Thyroid gland (tissue), 4 donors: ENCODE measurements around the gene GDAP1L1. TPM values are rescaled to one million over a fixed set of nuclear protein-coding genes. Genes with fewer than 3 reads are reported as not detected.

Source experiments
- DNase-seq, 2 donors: peaks; one replicate each; pipeline ENCODE4 v3.0.0-alpha.2; 2019
- H3K27ac ChIP-seq, 3 donors: fragments of 200-600 bp; sonication (generic); 1 replicate in 2 of 3; 2 replicates in 1 of 3; pipeline ENCODE4 v1.5.1; 2016 to 2019; ENCODE audit warnings: mild to moderate bottlenecking in 1 of 3, moderate library complexity in 1 of 3
- H3K27me3 ChIP-seq: fragments of 200-600 bp; sonication (generic); one replicate; pipeline ENCODE4 v1.5.1; 2019
- H3K36me3 ChIP-seq, 2 donors: fragments of 200-600 bp; sonication (generic); one replicate each; pipeline ENCODE4 v1.5.1; 2016 to 2019
- H3K4me1 ChIP-seq, 2 donors: fragments of 200-600 bp; sonication (generic); one replicate each; pipeline ENCODE4 v1.5.1; 2017 to 2019
- H3K4me3 ChIP-seq, 3 donors: fragments of 200-600 bp; sonication (generic); replicated peaks in 1 of 3; 1 replicate in 2 of 3; 2 replicates in 1 of 3; pipeline ENCODE4 v1.5.1; 2016; ENCODE audit warnings: mild to moderate bottlenecking in 1 of 3
- H3K9me3 ChIP-seq: fragments of 200-600 bp; sonication (generic); one replicate; pipeline ENCODE4 v1.5.1; 2017
- POLR2A ChIP-seq, 2 donors: fragments of 450-650 bp; IDR thresholded peaks; one replicate each; pipeline ENCODE4 v1.6.1; 2017; ENCODE audit warnings: antibody characterized with exemption in 2 of 2, mild to moderate bottlenecking in 2 of 2, moderate library complexity in 1 of 2
- WGBS, 2 donors: methylation state at CpG; one replicate each; pipeline ENCODE4 v1.1.5; 2017; 5-methylcytosine and 5-hydroxymethylcytosine counted together
- intact Hi-C: fragments of 100-400 bp; cut with DNase I; formaldehyde crosslinking; loops from one replicate; pipeline ENCODE4 v1.15.1; 2023
- total RNA-seq, 4 donors: library from RNA; depleted of rRNA; stranded (reverse); fragments of >200 nt; gene quantifications; one replicate each; pipeline ENCODE4 v1.2.3, GENCODE V29; 2016
- TF ChIP-seq, protein P1 (sequence below), 6 experiments: fragments of 200-600 bp in 3 of 6; fragments of 450-650 bp in 3 of 6; sonication (generic) in 3 of 6; IDR thresholded peaks; one replicate each; pipeline ENCODE4 v1.5.1; 2016 to 2019; ENCODE audit warnings: antibody characterized with exemption in 6 of 6, mild to moderate bottlenecking in 2 of 6, inconsistent platforms in 1 of 6, moderate library complexity in 1 of 6

Gene GDAP1L1
- total RNA-seq, 4 donors from 2014 or later = 0.29 TPM; not detected in 3

GRCh38 chr20:44222633-44223368 is 24.3 kb upstream of the GDAP1L1 start:
- H3K4me3 ChIP-seq = no peak overlapping the region
- H3K27ac ChIP-seq = no peak overlapping the region
- no peaks in the 10 kb centered on the region for H3K36me3 ChIP-seq
- no peaks in the 10 kb centered on the region for H3K27me3 ChIP-seq
- H3K9me3 ChIP-seq = no peaks in the 10 kb centered on the region
- 57 to 65% methylated on average over 4 to 7 of the region's 7 CpGs for WGBS, 2 donors
- no peak for TF ChIP-seq POLR2A (IDR thresholded peaks at IDR 0.05)
- TF ChIP-seq, protein P1, sequence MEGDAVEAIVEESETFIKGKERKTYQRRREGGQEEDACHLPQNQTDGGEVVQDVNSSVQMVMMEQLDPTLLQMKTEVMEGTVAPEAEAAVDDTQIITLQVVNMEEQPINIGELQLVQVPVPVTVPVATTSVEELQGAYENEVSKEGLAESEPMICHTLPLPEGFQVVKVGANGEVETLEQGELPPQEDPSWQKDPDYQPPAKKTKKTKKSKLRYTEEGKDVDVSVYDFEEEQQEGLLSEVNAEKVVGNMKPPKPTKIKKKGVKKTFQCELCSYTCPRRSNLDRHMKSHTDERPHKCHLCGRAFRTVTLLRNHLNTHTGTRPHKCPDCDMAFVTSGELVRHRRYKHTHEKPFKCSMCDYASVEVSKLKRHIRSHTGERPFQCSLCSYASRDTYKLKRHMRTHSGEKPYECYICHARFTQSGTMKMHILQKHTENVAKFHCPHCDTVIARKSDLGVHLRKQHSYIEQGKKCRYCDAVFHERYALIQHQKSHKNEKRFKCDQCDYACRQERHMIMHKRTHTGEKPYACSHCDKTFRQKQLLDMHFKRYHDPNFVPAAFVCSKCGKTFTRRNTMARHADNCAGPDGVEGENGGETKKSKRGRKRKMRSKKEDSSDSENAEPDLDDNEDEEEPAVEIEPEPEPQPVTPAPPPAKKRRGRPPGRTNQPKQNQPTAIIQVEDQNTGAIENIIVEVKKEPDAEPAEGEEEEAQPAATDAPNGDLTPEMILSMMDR (IDR thresholded peaks at IDR 0.05) = no peak
- H3K4me1 ChIP-seq = no peaks in the 10 kb centered on the region
- intact Hi-C loops = no loop called here
- DNase-seq = no peak

GRCh38 chr20:44223721-44224120 is 23.4 kb upstream of the GDAP1L1 start:
- TF ChIP-seq, protein P1 (IDR thresholded peaks at IDR 0.05) = no peak
- TF ChIP-seq POLR2A (IDR thresholded peaks at IDR 0.05) = no peak
- 82 to 87% methylated on average over 5 of the region's 5 CpGs for WGBS, 2 donors

GRCh38 chr20:44224637-44225036 is 22.5 kb upstream of the GDAP1L1 start:
- 89 to 91% methylated on average over 5 of the region's 5 CpGs for WGBS, 2 donors
- Histone ChIP-seq H3K4me1 (no peaks in the 10 kb centered on the region), H3K27me3 (no peaks in the 10 kb centered on the region), H3K9me3 (no peaks in the 10 kb centered on the region), H3K27ac (no peak overlapping the region), H3K4me3 (no peak overlapping the region), H3K36me3 (no peaks in the 10 kb centered on the region)
- no peak for DNase-seq
- intact Hi-C loops = no loop called here
- TF ChIP-seq, protein P1 (IDR thresholded peaks at IDR 0.05) = no peak
- TF ChIP-seq POLR2A (IDR thresholded peaks at IDR 0.05) = no peak

More at GRCh38 chr20:44223721-44224120, 23.4 kb upstream of the GDAP1L1 start:
- H3K4me3 ChIP-seq = no peak overlapping the region
- H3K4me1 ChIP-seq = no peaks in the 10 kb centered on the region
- no peak for DNase-seq
- H3K9me3 ChIP-seq = no peaks in the 10 kb centered on the region
- intact Hi-C loops = no loop called here
- H3K27ac ChIP-seq = no peak overlapping the region
- no peaks in the 10 kb centered on the region for H3K36me3 ChIP-seq
- H3K27me3 ChIP-seq = no peaks in the 10 kb centered on the region

DNA sequence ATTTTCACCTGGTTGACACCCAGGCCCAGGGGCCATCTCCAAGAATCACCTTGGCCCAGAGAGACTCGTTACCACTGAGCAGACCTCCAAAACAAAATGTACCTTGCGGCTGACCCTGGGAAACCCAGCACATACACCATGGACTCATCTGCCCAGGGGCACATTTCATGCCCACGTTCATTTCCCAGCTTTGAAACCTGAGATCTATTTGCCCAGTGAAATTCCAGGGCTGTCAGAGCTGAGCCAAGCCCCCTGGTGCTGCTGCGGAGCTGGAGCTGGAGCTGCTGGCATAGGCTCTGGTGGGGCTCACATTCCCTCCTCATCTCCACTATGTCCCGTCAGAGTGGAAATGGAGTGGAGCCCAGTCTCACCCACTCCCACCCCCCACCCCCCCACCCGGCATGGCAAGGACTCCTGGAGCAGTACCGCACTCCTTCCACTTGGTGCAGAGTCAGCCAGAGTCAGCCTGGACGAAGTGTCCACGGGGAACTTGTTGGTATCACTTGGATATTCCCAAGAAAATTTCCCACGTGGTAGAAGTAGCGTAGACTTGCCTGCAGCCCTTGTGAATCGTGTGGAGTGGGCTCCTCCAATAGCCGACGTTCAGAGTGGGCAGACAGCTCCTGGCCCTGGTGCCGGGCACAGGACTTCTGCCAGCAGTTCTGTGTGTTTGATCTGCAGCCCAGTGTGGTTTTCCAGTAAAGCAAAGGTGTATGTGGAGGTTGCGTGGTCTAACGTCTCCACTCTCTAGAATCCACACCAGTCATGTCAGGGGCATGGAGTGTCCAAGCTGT is 18.4 kb upstream of the GDAP1L1 start:
- 76 to 78% methylated on average over 11 to 12 of the region's 17 CpGs for WGBS, 2 donors
- Histone ChIP-seq H3K4me1 (no peaks in the 10 kb centered on the region), H3K4me3 (no peak overlapping the region), H3K27me3 (no peaks in the 10 kb centered on the region), H3K36me3 (no peaks in the 10 kb centered on the region), H3K27ac (no peak overlapping the region), H3K9me3 (no peaks in the 10 kb centered on the region)
- no peak for DNase-seq
- TF ChIP-seq, protein P1 (IDR thresholded peaks at IDR 0.05) = no peak
- no peak for TF ChIP-seq POLR2A (IDR thresholded peaks at IDR 0.05)
- intact Hi-C loops = no loop called here

DNA sequence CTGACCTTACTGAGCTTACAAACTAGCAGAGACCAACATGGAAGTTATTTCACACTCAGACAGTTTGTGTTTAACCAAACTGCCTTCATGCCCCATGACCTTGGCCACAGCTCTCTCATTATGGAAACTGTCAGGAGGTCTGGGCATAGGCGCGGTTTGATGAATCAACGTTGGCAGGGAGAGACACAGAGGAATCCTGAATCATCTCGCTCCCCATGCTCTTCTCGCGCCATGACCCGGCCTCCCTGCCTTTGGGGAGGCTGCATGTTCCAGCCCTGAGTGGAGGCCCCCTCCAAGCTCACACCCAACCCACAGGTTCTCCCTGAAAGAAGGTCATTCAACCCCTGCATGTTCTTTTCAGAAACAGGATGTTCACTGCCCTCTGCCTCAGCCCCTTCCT is 15.9 kb upstream of the GDAP1L1 start:
- intact Hi-C loops = no loop called here
- H3K4me1 ChIP-seq = no peaks in the 10 kb centered on the region
- no peaks in the 10 kb centered on the region for H3K36me3 ChIP-seq
- WGBS, 2 donors = 76 to 87% methylated on average over 6 to 7 of the region's 7 CpGs
- no peak overlapping the region for H3K27ac ChIP-seq
- TF ChIP-seq, protein P1 (IDR thresholded peaks at IDR 0.05) = no peak
- TF ChIP-seq POLR2A (IDR thresholded peaks at IDR 0.05) = no peak
- no peak for DNase-seq
- no peaks in the 10 kb centered on the region for H3K27me3 ChIP-seq
- H3K4me3 ChIP-seq = no peak overlapping the region
- H3K9me3 ChIP-seq = no peaks in the 10 kb centered on the region
